ENCODE data around the gene WDR77.

WDR77 gene

DNA sequence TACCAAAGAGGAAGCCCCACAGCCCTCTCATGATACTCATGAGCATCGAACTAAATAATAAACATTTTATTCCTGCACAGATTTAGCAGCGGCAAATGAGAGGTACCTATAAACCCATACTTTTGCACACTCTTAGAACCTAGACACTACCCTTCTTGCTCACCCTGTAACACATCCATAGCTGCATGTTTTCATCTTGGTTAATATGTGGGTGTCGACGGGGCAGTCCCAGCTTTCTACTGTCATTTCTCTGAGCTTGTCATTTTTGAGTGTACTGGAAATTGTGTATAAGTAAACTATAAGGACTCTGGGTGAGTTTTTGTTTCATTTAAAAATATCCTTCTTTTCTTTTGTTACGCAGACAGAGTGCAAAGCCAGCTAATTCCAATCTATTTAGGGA, 47.0 kb downstream of the WDR77 start:
- in situ Hi-C loops (cut with HindIII; ENCODE audit: low pct_ligation_motif_present, low pct_unique_long_range_greater_than_20kb, low sequenced_read_pairs), result no loop called here

DNA sequence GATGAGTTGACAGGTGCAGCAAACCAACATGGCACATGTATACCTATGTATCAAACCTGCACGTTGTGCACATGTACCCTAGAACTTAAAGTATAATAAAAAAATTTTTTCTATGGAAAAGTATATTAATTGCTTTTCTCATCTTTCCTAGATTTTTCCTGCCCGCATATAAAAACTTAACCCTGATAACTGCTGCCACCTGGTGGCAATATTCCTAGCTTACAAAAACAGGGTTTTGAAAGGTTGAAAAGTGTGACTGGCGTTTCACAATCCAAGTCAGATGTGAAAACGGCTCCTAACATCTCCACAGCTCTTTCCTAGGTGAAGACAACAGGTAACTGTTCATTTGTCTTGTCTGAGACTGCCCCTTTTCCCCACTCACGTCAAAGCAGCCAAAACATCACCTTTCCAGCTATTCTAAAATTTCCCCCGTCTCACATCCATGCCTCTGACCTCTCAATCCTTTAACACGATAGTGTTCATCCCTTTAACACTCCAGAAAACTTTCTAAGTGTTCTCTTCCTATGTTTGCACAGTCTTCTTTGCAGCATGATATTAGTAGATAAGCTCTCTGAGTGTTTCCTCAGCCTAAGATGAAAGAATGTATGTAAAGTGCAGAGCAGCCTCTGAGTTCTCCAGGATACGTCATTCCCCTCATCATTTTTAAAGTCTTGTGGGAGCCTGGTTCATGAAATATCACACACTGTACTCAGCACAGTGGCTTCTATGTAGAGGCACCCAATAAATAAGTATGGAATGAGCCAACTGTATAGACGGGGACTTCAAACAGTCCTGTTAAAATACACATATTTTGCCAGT, 49.1 kb downstream of the WDR77 start:
- in situ Hi-C loops (cut with HindIII; ENCODE audit: low pct_ligation_motif_present, low pct_unique_long_range_greater_than_20kb, low sequenced_read_pairs), result no loop called here
- peak; percentile 49 for DNase-seq

More for the DNA sequence above, 47.0 kb downstream of the WDR77 start:
- no peak for DNase-seq

DNA sequence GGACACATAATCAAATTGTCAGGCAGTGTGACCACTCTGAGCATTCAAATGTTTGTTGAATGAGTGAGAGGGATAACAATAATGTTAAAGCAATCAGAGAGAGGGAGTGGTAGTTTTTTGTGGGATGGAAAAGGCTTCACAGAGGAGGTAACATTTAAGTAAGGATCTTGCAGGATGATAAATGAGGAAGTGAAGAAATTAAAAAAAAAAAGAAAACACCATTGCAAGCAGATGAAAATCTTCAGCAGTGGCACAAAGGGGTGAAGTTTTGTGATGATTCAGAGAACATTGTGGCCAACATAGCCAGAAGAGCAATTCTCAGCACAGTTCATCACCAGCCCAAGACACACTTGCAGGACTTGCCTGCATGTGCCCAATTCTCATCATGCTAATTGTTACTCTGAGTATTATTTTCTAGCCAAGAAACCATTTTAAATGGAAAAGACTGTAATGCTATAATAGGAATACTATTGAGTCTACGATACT, 56.6 kb downstream of the WDR77 start:
- in situ Hi-C loops (cut with HindIII; ENCODE audit: low pct_ligation_motif_present, low pct_unique_long_range_greater_than_20kb, low sequenced_read_pairs), result no loop called here
- DNase-seq, result no peak

DNA sequence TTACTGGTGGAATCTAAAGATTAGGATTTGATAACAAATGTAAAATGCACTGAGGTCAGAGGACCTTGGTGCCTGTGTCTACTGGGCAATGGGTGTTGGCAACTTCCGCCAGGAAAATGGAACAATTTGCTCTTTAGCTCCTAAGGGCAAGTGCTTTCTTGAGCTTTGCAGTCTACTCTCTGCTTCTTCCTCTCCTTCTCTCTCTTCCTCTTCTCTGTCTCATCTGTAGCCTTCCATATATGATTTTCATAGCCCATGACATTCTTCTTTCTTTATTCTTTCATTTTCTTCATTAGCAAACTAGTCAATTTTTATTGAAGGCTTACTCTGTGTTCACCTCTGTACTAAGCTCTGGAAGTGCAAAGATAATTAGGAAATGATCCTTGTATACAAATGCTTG, 57.0 kb downstream of the WDR77 start:
- DNase-seq, result no peak
- in situ Hi-C loops (cut with HindIII; ENCODE audit: low pct_ligation_motif_present, low pct_unique_long_range_greater_than_20kb, low sequenced_read_pairs), result no loop called here
